Kidney epithelial cell (primary cell): ENCODE data around the gene CALD1. TPM values are rescaled to one million over a fixed set of nuclear protein-coding genes. Genes with fewer than 3 reads are reported as not detected.

Experiments used
- DNase-seq: peaks from one replicate; pipeline ENCODE4 v3.0.0-alpha.2; 2010; ENCODE audit warnings: low read depth
- H3K27me3 ChIP-seq: 2 replicates; pipeline ENCODE4 v1.6.0; 2011; ENCODE audit warnings: low read length; ENCODE audit not compliant: control insufficient read depth, insufficient read depth
- H3K36me3 ChIP-seq: 2 replicates; pipeline ENCODE4 v1.5.1; 2011; ENCODE audit warnings: low read length; ENCODE audit not compliant: control insufficient read depth, insufficient read depth
- H3K4me3 ChIP-seq: 2 replicates; pipeline ENCODE4 v1.5.1; 2011; ENCODE audit warnings: low read depth, mild to moderate bottlenecking, control low read depth, low read length
- total RNA-seq: library from RNA; depleted of rRNA; stranded (reverse); fragments of >200 nt; gene quantifications from 2 replicates; pipeline ENCODE4 v1.2.3, GENCODE V29; 2015
- TF ChIP-seq, protein P1 (sequence below): IDR thresholded peaks from 2 replicates; pipeline ENCODE4 v1.5.1; 2011; ENCODE audit warnings: mild to moderate bottlenecking, moderate library complexity, low read length, control low read depth, inconsistent platforms; ENCODE audit not compliant: insufficient read depth, poor library complexity, severe bottlenecking

Gene CALD1
- total RNA-seq, 1 donor from 2014 or later = 255 TPM

DNA sequence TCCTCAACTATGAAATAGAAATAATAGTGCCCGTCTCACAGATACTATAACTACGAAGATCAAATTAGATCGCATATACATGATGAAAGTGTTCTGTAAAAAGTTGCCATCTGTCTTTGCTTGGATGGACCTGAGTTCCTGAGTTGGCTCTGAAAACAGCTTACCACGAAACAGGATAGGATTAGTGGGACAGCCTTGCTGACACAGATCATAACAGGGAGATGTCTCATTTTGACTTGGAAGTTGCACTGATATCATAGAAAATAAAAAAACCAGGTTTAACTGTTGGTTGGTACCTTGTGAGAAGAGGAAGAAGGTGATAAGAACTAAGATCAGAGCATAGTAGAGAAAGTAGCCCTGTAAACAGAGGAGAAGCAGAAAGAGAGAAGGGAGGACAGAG, 127.6 kb downstream of the CALD1 start:
- no peak overlapping the region for H3K4me3 ChIP-seq
- H3K27me3 ChIP-seq = no peaks in the 10 kb centered on the region
- no peaks in the 10 kb centered on the region for H3K36me3 ChIP-seq
- no peak for DNase-seq
- TF ChIP-seq, protein P1, sequence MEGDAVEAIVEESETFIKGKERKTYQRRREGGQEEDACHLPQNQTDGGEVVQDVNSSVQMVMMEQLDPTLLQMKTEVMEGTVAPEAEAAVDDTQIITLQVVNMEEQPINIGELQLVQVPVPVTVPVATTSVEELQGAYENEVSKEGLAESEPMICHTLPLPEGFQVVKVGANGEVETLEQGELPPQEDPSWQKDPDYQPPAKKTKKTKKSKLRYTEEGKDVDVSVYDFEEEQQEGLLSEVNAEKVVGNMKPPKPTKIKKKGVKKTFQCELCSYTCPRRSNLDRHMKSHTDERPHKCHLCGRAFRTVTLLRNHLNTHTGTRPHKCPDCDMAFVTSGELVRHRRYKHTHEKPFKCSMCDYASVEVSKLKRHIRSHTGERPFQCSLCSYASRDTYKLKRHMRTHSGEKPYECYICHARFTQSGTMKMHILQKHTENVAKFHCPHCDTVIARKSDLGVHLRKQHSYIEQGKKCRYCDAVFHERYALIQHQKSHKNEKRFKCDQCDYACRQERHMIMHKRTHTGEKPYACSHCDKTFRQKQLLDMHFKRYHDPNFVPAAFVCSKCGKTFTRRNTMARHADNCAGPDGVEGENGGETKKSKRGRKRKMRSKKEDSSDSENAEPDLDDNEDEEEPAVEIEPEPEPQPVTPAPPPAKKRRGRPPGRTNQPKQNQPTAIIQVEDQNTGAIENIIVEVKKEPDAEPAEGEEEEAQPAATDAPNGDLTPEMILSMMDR = no peak

DNA sequence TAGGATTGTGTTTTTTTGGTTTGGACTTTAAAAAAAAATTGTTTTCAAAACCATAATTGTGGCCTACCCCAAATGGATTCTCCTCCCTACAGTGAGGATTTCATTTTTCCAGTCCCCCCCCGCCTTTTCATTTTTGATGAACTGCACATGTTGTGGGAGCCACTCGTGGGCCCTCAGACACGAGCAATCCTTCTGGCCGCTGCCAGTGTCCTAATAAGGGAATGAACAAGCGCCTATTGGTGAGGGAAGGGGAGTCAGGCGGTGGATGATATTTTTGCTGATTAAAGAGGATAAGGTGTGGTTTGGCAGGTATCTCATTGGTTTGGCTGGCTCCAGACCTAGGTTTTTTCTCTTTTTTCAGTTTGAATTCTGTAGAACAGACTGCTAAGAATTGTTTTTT, 128.2 kb downstream of the CALD1 start:
- no peak for DNase-seq
- no peaks in the 10 kb centered on the region for H3K36me3 ChIP-seq
- no peak overlapping the region for H3K4me3 ChIP-seq
- TF ChIP-seq, protein P1 = no peak
- no peaks in the 10 kb centered on the region for H3K27me3 ChIP-seq

DNA sequence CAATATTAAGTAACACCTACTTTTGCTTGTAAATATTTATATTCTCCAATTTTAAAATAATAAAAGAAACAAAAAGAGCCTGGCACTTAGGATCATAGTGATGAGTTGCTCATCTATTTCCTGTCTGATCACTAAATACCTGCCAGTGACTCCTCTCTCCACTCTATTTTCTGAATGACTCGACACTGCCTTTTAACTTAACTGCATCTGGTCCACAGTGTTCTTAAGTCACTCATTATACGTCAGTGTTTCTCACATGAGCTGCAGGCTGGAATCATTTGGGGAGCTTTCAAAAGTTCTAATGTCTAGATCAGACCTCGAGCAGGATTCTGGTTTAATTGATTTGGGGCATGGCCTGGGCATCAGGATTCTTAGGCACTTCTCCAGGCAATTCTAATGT, 128.9 kb downstream of the CALD1 start:
- no peaks in the 10 kb centered on the region for H3K27me3 ChIP-seq
- no peak for DNase-seq
- H3K36me3 ChIP-seq = no peaks in the 10 kb centered on the region
- TF ChIP-seq, protein P1 = no peak
- no peak overlapping the region for H3K4me3 ChIP-seq

GRCh38 chr7:134910214-134910890, 130.9 kb downstream of the CALD1 start:
- no peak for DNase-seq
- H3K4me3 ChIP-seq = no peak overlapping the region
- H3K27me3 ChIP-seq = no peaks in the 10 kb centered on the region
- TF ChIP-seq, protein P1 = no peak
- H3K36me3 ChIP-seq = no peaks in the 10 kb centered on the region

DNA sequence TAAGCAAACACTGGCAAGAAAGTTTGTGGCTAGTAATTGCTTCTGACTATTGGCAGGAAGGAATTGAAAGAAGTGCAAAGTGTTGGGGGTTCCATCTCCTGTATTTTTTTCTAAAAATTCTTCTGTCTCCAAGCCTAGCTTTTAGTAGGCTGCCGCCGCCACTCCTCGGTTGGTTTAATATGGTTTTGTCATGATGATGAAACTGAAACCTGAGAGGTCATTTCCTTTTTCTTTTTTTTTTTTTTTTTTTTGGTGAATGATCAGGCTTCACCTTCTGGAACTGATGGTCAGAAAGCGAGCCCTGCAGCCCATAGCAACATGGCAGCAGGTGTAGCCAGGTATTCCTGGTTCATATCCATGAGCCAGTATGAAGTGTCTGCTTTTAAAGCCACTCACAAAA, 131.5 kb downstream of the CALD1 start:
- Histone ChIP-seq H3K4me3 (no peak overlapping the region), H3K27me3 (no peaks in the 10 kb centered on the region), H3K36me3 (no peaks in the 10 kb centered on the region)
- no peak for DNase-seq
- TF ChIP-seq, protein P1 = no peak
